ENCODE results near the gene SEC14L2. TPM values are rescaled to one million over a fixed set of nuclear protein-coding genes. Genes with fewer than 3 reads are reported as not detected.

Gene SEC14L2
- total RNA-seq, 3 donors from 2014 or later, result 5.3 to 45.7 (median 29.5) TPM

- peak; percentile 60 to 77 for DNase-seq (ENCODE audit: low spot score in 2 of 2)
- H3K36me3 ChIP-seq, result no peaks in the 10 kb centered on the region
- peak within 1 kb of the TSS; percentile 52 to 85 (median 60) for H3K4me3 ChIP-seq
- TF ChIP-seq CTCF (IDR thresholded peaks at IDR 0.05), result peak; percentile 63 to 92 (median 91)
- peak in 1 of 3 donors; percentile 49 for TF ChIP-seq POLR2AphosphoS5 (IDR thresholded peaks at IDR 0.05)
- TF ChIP-seq POLR2A (IDR thresholded peaks at IDR 0.05), result no peak
- H3K27me3 ChIP-seq, result no peaks in the 10 kb centered on the region
- intact Hi-C loops (cut with DNase I; ENCODE audit: low total_unique reads), result no loop called here
- peaks cover 3 to 6% of the 10 kb centered on the region in 2 donors for H3K4me1 ChIP-seq
- H3K9me3 ChIP-seq, result peaks cover 0 to 3% of the 10 kb centered on the region in 2 donors
- peak within 1 kb of the TSS; percentile 58 to 93 for H3K27ac ChIP-seq
These were observed 9.6 kb upstream of the SEC14L2 start, which contains the start of gene RNF215 for GRCh38 chr22:30386960-30387827. RNF215 (minus strand) TSS chr22:30387411; CDS start chr22:30387313, 98 bp downstream.

- DNase-seq (ENCODE audit: low spot score in 2 of 2), result peak; percentile 67 to 80
- Histone ChIP-seq H3K9me3 (peaks cover 0 to 3% of the 10 kb centered on the region in 2 donors), H3K4me1 (peaks cover 1 to 3% of the 10 kb centered on the region in 2 donors), H3K36me3 (no peaks in the 10 kb centered on the region), H3K4me3 (no peak overlapping the region), H3K27ac (no peak overlapping the region), H3K27me3 (no peaks in the 10 kb centered on the region)
- intact Hi-C loops (cut with DNase I; ENCODE audit: low total_unique reads), result loop anchor here (1.0 kb wide), 1 partner anchor 103 kb away; no protein-coding TSS in a partner anchor
- TF ChIP-seq POLR2A (IDR thresholded peaks at IDR 0.05) (no peak), CTCF (IDR thresholded peaks at IDR 0.05) (peak; percentile 75 to 89 (median 76)), POLR2AphosphoS5 (IDR thresholded peaks at IDR 0.05) (peak; percentile 29 to 48 (median 45))
These were observed 5.7 kb upstream of the SEC14L2 start for GRCh38 chr22:30390974-30391691.

GRCh38 chr22:30392661-30393321 lies 4.0 kb upstream of the SEC14L2 start:
- peaks cover 0 to 3% of the 10 kb centered on the region in 2 donors for H3K9me3 ChIP-seq
- H3K4me1 ChIP-seq, result peaks cover 0 to under 1% of the 10 kb centered on the region in 2 donors
- H3K27me3 ChIP-seq, result no peaks in the 10 kb centered on the region
- H3K4me3 ChIP-seq, result no peak overlapping the region
- DNase-seq (ENCODE audit: low spot score in 2 of 2), result no peak
- TF ChIP-seq POLR2AphosphoS5 (IDR thresholded peaks at IDR 0.05) (no peak), POLR2A (IDR thresholded peaks at IDR 0.05) (no peak), CTCF (IDR thresholded peaks at IDR 0.05) (no peak)
- intact Hi-C loops (cut with DNase I; ENCODE audit: low total_unique reads), result no loop called here
- peak overlapping the region in 1 of 2 donors; percentile 68 for H3K27ac ChIP-seq
- H3K36me3 ChIP-seq, result no peaks in the 10 kb centered on the region

- Histone ChIP-seq H3K9me3 (peaks cover 0 to 3% of the 10 kb centered on the region in 2 donors), H3K4me1 (peaks cover 2 to 5% of the 10 kb centered on the region in 2 donors), H3K27ac (peak overlapping the region in 1 of 2 donors; percentile 68), H3K27me3 (no peaks in the 10 kb centered on the region), H3K36me3 (no peaks in the 10 kb centered on the region), H3K4me3 (no peak overlapping the region)
- TF ChIP-seq CTCF (IDR thresholded peaks at IDR 0.05), result no peak
- TF ChIP-seq POLR2AphosphoS5 (IDR thresholded peaks at IDR 0.05), result no peak
- no peak for TF ChIP-seq POLR2A (IDR thresholded peaks at IDR 0.05)
- intact Hi-C loops (cut with DNase I; ENCODE audit: low total_unique reads), result no loop called here
- DNase-seq (ENCODE audit: low spot score in 2 of 2), result no peak
These were observed 3.5 kb upstream of the SEC14L2 start for GRCh38 chr22:30393322-30393680.
